Right renal pelvis (tissue), 4 donors: ENCODE measurements around the gene WASF2. TPM values are rescaled to one million over a fixed set of nuclear protein-coding genes. Genes with fewer than 3 reads are reported as not detected.
A peak's percentile ranks its signal among the peaks of the same experiment; 100 is the strongest.

Source experiments
- DNase-seq, 4 donors: peaks; one replicate each; pipeline ENCODE4 v3.0.0-alpha.2; 2013; ENCODE audit warnings: low read depth in 4 of 4, low spot score in 3 of 4, missing footprints in 1 of 4
- polyA plus RNA-seq, 4 donors: library from polyadenylated mRNA; unstranded; fragments of 120-200 nt; gene quantifications; one replicate each; pipeline ENCODE4 v1.2.1, GENCODE V29; 2013; ENCODE audit not compliant: insufficient read length in 4 of 4

WASF2 gene
- polyA plus RNA-seq, 4 donors, result 121 to 141 (median 136) TPM

DNA sequence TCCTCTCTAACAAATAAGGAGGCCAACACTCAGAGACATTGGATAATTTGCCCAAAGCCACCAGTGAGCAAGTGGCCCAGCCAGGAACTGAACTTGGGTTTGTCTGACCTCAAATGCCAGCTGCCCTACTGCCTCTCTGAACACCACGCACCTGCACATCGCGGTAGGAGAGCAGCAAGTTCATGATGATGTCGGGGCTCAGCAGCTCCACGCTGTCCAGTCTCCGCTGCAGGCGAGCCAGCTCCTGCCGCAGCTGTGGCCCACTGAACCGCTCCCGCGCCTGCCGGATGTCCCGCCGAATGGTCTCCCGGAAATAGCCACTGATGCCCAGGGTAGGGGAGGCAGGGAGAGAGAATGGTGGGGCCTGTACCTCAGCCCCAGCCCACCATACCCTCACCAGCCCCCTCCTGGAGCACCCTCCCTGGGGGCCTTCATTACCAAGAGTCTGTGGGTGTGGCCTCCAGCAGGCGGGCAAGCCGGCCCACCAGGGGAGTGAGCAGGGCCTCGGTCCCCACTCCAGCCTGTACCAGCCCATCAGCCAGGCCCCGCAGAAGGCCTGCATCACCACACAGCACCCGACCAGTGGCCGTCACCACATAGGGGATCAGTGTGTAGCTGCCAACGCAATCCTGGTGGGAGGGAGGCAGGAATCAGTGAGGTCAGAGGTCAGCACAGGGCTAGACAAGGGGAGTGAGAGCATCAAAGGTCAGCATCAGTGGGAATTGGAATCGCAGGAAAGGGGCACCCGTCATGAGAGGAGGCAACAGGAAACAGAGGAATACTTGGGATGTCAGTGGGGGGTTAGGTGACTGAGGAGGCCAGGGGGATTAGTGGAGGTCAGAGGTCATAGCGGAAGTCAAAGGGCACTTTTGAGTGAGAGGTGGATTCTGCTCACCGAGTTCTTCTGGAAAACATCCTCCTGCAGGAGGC is 125.9 kb downstream of the WASF2 start:
- no peak for DNase-seq

DNA sequence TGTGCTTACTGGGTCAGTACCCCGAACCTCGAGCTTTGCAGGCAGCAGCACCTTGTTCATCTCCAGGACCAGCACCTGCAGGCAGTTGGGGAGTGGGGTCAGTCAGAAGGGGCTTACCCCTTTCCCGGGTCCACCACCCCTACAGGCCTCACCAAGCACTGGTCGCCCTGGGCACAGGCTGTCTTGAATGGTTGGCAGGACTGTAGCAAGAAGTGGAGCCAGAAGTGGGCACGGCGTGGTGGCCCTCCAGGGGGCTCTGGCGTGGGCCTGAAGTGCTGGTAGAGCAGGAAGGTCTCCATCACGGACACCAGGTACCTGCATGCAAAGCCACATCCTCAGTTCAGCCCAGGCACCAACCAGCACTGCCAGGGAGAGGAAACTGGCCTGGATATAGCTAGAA is 128.4 kb downstream of the WASF2 start:
- no peak for DNase-seq

- DNase-seq, result no peak
These were observed 128.9 kb downstream of the WASF2 start for GRCh38 chr1:27361044-27361402.

GRCh38 chr1:27360159-27361043 is 129.6 kb downstream of the WASF2 start:
- DNase-seq, result no peak

DNA sequence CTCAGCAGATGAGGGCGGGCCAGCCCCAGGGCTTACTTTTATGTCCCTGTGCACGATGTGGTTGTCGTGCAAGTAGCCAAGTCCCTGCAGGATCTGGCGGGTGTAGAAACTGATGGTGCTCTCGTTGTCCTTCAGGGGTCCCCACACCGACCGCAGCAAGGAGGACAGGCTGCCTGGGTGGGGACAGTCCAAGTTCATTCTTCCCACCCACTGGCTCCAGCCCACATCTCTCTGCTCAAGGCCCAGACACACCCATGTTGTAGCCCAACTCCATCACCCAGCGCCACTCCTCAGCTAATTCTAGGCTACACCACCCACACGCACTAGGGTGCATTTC is 130.2 kb downstream of the WASF2 start:
- DNase-seq, result no peak

- DNase-seq, result no peak
These were observed 131.0 kb downstream of the WASF2 start for GRCh38 chr1:27358928-27359313.

- DNase-seq, result no peak
These were observed 131.7 kb downstream of the WASF2 start for GRCh38 chr1:27358038-27358927.

DNA sequence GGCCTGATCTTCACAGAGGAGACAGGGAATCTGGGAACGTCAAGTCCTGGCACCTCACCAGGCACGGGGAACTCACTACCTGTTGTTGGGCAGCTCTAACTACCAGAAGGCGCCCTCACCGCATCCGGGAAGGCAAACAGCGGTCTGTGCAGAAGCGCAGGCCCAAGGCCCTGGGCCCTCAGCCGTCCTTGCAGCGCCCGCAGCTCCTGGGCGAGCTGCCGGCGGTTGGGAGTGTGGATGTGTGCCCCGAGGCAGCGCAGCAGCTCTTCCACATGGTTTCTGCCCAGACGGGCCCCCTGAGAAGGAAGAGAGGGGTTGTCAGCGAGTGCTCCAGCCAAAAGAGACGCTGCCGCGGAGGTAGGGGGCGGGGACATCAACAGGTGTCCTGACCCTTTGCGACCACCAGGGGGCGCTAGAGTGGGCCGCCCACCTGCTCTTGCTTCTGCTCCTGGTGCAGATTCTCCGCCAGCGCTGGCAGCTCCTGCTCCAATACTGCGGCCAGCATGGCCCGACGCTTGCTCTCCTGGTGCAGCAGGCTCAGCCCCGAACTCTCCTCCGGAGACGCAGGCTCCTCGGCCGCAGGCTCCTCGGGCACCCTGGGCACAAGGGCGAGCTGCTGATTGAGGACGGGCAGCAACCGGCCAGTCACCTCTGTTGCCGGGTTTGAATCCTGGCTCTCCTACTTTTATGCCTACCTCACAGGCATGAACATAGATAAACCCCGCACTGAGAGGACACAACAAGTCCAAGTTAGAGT is 132.5 kb downstream of the WASF2 start:
- peak in 2 of 4 donors; percentile 49 to 79 for DNase-seq

GRCh38 chr1:27356619-27357280 is 133.2 kb downstream of the WASF2 start:
- no peak for DNase-seq

GRCh38 chr1:27356277-27356618 is 133.7 kb downstream of the WASF2 start:
- DNase-seq, result no peak

- no peak for DNase-seq
These were observed 134.3 kb downstream of the WASF2 start for GRCh38 chr1:27355683-27356082.

Other genes with a start within 250 kb of the WASF2 start
- gene TMEM222, start 168.0 kb downstream of the WASF2 start, polyA plus RNA-seq, result 10 to 100 TPM; 40.5 to 46.0 (median 42.5) TPM
- gene SYTL1, start 148.1 kb downstream of the WASF2 start, polyA plus RNA-seq, result 10 to 100 TPM in 2 of 4 donors, 1 to 10 TPM in 2; 8.2 to 16.0 (median 10.5) TPM
- 10 to 100 TPM in 1 of 4 donors, 1 to 10 TPM in 3; 6.8 to 10.1 (median 9.6) TPM for gene MAP3K6, start 123.2 kb downstream of the WASF2 start, polyA plus RNA-seq
- gene FCN3, start 115.3 kb downstream of the WASF2 start, polyA plus RNA-seq, result 1 to 10 TPM; 1.6 to 3.1 (median 2.2) TPM
- gene CD164L2, start 106.8 kb downstream of the WASF2 start, polyA plus RNA-seq, result under 1 TPM; 0.14 to 0.42 (median 0.23) TPM
- gene GPR3, start 97.5 kb downstream of the WASF2 start, polyA plus RNA-seq, result 1 to 10 TPM in 2 of 4 donors, under 1 TPM in 2; 0.91 to 1.0 (median 1.0) TPM
- 10 to 100 TPM; 39.4 to 51.5 (median 46.8) TPM for gene AHDC1, start 114.0 kb upstream of the WASF2 start, polyA plus RNA-seq
- 1 to 10 TPM; 1.4 to 2.1 (median 1.8) TPM for gene FGR, start 145.0 kb upstream of the WASF2 start, polyA plus RNA-seq
- gene IFI6, start 182.0 kb upstream of the WASF2 start, polyA plus RNA-seq, result 10 to 100 TPM; 20.1 to 25.1 (median 22.5) TPM
- gene FAM76A, start 235.8 kb upstream of the WASF2 start, polyA plus RNA-seq, result 10 to 100 TPM; 11.4 to 14.7 (median 13.7) TPM